Neural cell (in vitro differentiated cells): ENCODE results near the gene COL25A1. TPM values are rescaled to one million over a fixed set of nuclear protein-coding genes. Genes with fewer than 3 reads are reported as not detected.

Experiments
- H2AFZ ChIP-seq: fragments of 200-600, 300-800 bp; sonication (generic), shearing (Covaris generic); 2 replicates; pipeline ENCODE4 v1.6.0; 2014; ENCODE audit warnings: low read depth, mild to moderate bottlenecking, antibody characterized with exemption, low read length, moderate library complexity
- H3F3A ChIP-seq: fragments of 200-600 bp; shearing (Covaris generic); 2 replicates; pipeline ENCODE4 v1.6.1; 2016; ENCODE audit warnings: mild to moderate bottlenecking, moderate library complexity, mixed read lengths, antibody characterized with exemption, low read length; ENCODE audit not compliant: insufficient read depth, poor library complexity, severe bottlenecking
- H3K27ac ChIP-seq: fragments of 200-600, 300-800 bp; sonication (generic), shearing (Covaris generic); 2 replicates; pipeline ENCODE4 v1.5.1; 2014; ENCODE audit warnings: mild to moderate bottlenecking, low read length, moderate library complexity
- H3K27me3 ChIP-seq: fragments of 300-800, 200-600 bp; sonication (generic), shearing (Covaris generic); 2 replicates; pipeline ENCODE4 v1.6.0; 2014; ENCODE audit warnings: mild to moderate bottlenecking, low read depth, low read length, moderate library complexity; ENCODE audit not compliant: insufficient read depth
- H3K36me3 ChIP-seq: fragments of 300-800, 200-600 bp; sonication (generic), shearing (Covaris generic); 2 replicates; pipeline ENCODE4 v1.5.1; 2014; ENCODE audit warnings: mild to moderate bottlenecking, antibody characterized with exemption, low read length, moderate library complexity; ENCODE audit not compliant: insufficient read depth
- H3K4me2 ChIP-seq: fragments of 300-800, 200-600 bp; sonication (generic), shearing (Covaris generic); 2 replicates; pipeline ENCODE4 v1.6.0; 2014; ENCODE audit warnings: mild to moderate bottlenecking, low read length
- H3K4me3 ChIP-seq: fragments of 300-800, 200-600 bp; sonication (generic), shearing (Covaris generic); 2 replicates; pipeline ENCODE4 v1.5.1; 2014; ENCODE audit warnings: mild to moderate bottlenecking, low read length, moderate library complexity
- H3K79me2 ChIP-seq: fragments of 200-600 bp; shearing (Covaris generic); replicated peaks from 2 replicates; pipeline ENCODE4 v1.6.0; 2014; ENCODE audit warnings: mild to moderate bottlenecking, low read length, moderate library complexity; ENCODE audit not compliant: insufficient read depth
- H3K9ac ChIP-seq: fragments of 300-800, 200-600 bp; sonication (generic), shearing (Covaris generic); 2 replicates; pipeline ENCODE4 v1.6.1; 2016; ENCODE audit warnings: mild to moderate bottlenecking, low read length, mixed read lengths
- H3K9me2 ChIP-seq: fragments of 200-600 bp; shearing (Covaris generic); 2 replicates; pipeline ENCODE4 v1.6.1; 2016; ENCODE audit warnings: mild to moderate bottlenecking, low read length, mixed read lengths; ENCODE audit not compliant: insufficient read depth
- H3K9me3 ChIP-seq: fragments of 200-600, 300-800 bp; sonication (generic), shearing (Covaris generic); 2 replicates; pipeline ENCODE4 v1.6.1; 2016; ENCODE audit warnings: mild to moderate bottlenecking, mixed run types, low read length, moderate library complexity, mixed read lengths
- H4K20me1 ChIP-seq: fragments of 200-600 bp; shearing (Covaris generic); 2 replicates; pipeline ENCODE4 v1.6.1; 2016; ENCODE audit warnings: mild to moderate bottlenecking, mixed run types; ENCODE audit not compliant: insufficient read depth
- EP300 ChIP-seq: fragments of 450-650 bp; conservative IDR thresholded peaks from 2 replicates; pipeline ENCODE4 v1.6.1; 2014; ENCODE audit warnings: antibody characterized with exemption, mild to moderate bottlenecking, moderate library complexity; ENCODE audit not compliant: poor library complexity, severe bottlenecking
- EZH2 ChIP-seq: fragments of 200-600, 300-800 bp; shearing (Covaris generic), sonication (generic); IDR thresholded peaks from 2 replicates; pipeline ENCODE4 v1.6.1; 2014; ENCODE audit warnings: antibody characterized with exemption, low read length, borderline replicate concordance, mild to moderate bottlenecking; ENCODE audit not compliant: insufficient read depth, poor library complexity, severe bottlenecking
- MXI1 ChIP-seq: fragments of 450-650 bp; conservative IDR thresholded peaks from 2 replicates; pipeline ENCODE4 v1.6.1; 2014; ENCODE audit warnings: antibody characterized with exemption, mild to moderate bottlenecking; ENCODE audit not compliant: poor library complexity, severe bottlenecking
- POLR2AphosphoS5 ChIP-seq: IDR thresholded peaks from 2 replicates; pipeline ENCODE4 v1.6.1; 2012
- RAD21 ChIP-seq: fragments of 450-650 bp; conservative IDR thresholded peaks from 2 replicates; pipeline ENCODE4 v1.6.1; 2014; ENCODE audit warnings: antibody characterized with exemption, mild to moderate bottlenecking, moderate library complexity
- SMC3 ChIP-seq: fragments of 450-650 bp; conservative IDR thresholded peaks from 2 replicates; pipeline ENCODE4 v1.6.1; 2014; ENCODE audit warnings: antibody characterized with exemption, mild to moderate bottlenecking, moderate library complexity; ENCODE audit not compliant: poor library complexity
- TAF1 ChIP-seq: IDR thresholded peaks from 2 replicates; pipeline ENCODE4 v1.6.1; 2012; ENCODE audit warnings: low read depth
- polyA plus RNA-seq: library from polyadenylated mRNA; depleted of rRNA; stranded (reverse); fragments of >200 nt; gene quantifications from 2 replicates; pipeline ENCODE4 v1.2.3, GENCODE V29; 2014
- TF ChIP-seq, protein P1 (sequence below): fragments of 450-650 bp; IDR thresholded peaks from 2 replicates; pipeline ENCODE4 v1.5.1; 2014; ENCODE audit warnings: antibody characterized with exemption, mild to moderate bottlenecking, moderate library complexity; ENCODE audit not compliant: poor library complexity, severe bottlenecking
- TF ChIP-seq, protein P2 (sequence below): IDR thresholded peaks from 2 replicates; pipeline ENCODE4 v1.6.1; 2012; ENCODE audit warnings: borderline replicate concordance

COL25A1 gene
- polyA plus RNA-seq, 1 donor from 2014 or later = 32.3 TPM

DNA sequence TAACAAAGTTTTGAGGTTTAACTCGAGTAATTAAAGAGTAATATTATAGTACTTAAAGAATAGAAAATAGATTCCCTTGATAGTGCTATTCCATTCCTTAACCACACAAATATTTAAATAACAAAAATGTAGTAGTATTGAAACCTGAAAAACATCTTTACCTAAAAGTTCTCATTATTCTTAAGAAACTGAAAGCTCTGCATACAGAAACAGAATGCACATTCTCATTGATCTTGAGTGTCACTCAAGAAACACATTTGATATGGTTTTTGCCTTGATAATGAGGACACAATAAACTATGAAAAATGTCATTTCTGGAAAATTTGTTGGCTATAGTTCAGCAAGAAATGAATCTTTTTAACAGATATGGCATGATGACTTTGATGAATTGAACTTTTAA lies 268.5 kb downstream of the COL25A1 start:
- H3K79me2 ChIP-seq = no peaks in the 10 kb centered on the region
- H2AFZ ChIP-seq = no peak overlapping the region
- no peak overlapping the region for H3K27ac ChIP-seq
- no peak overlapping the region for H3K4me2 ChIP-seq
- no peak overlapping the region for H3K9ac ChIP-seq
- H3K27me3 ChIP-seq = no peaks in the 10 kb centered on the region
- no peaks in the 10 kb centered on the region for H3K36me3 ChIP-seq
- TF ChIP-seq EZH2 (no peak), POLR2AphosphoS5 (no peak), TAF1 (no peak), SMC3 (no peak), EP300 (no peak), MXI1 (no peak), RAD21 (no peak)
- TF ChIP-seq, protein P1, sequence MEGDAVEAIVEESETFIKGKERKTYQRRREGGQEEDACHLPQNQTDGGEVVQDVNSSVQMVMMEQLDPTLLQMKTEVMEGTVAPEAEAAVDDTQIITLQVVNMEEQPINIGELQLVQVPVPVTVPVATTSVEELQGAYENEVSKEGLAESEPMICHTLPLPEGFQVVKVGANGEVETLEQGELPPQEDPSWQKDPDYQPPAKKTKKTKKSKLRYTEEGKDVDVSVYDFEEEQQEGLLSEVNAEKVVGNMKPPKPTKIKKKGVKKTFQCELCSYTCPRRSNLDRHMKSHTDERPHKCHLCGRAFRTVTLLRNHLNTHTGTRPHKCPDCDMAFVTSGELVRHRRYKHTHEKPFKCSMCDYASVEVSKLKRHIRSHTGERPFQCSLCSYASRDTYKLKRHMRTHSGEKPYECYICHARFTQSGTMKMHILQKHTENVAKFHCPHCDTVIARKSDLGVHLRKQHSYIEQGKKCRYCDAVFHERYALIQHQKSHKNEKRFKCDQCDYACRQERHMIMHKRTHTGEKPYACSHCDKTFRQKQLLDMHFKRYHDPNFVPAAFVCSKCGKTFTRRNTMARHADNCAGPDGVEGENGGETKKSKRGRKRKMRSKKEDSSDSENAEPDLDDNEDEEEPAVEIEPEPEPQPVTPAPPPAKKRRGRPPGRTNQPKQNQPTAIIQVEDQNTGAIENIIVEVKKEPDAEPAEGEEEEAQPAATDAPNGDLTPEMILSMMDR = no peak
- TF ChIP-seq, protein P2, sequence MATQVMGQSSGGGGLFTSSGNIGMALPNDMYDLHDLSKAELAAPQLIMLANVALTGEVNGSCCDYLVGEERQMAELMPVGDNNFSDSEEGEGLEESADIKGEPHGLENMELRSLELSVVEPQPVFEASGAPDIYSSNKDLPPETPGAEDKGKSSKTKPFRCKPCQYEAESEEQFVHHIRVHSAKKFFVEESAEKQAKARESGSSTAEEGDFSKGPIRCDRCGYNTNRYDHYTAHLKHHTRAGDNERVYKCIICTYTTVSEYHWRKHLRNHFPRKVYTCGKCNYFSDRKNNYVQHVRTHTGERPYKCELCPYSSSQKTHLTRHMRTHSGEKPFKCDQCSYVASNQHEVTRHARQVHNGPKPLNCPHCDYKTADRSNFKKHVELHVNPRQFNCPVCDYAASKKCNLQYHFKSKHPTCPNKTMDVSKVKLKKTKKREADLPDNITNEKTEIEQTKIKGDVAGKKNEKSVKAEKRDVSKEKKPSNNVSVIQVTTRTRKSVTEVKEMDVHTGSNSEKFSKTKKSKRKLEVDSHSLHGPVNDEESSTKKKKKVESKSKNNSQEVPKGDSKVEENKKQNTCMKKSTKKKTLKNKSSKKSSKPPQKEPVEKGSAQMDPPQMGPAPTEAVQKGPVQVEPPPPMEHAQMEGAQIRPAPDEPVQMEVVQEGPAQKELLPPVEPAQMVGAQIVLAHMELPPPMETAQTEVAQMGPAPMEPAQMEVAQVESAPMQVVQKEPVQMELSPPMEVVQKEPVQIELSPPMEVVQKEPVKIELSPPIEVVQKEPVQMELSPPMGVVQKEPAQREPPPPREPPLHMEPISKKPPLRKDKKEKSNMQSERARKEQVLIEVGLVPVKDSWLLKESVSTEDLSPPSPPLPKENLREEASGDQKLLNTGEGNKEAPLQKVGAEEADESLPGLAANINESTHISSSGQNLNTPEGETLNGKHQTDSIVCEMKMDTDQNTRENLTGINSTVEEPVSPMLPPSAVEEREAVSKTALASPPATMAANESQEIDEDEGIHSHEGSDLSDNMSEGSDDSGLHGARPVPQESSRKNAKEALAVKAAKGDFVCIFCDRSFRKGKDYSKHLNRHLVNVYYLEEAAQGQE = no peak
- no peaks in the 10 kb centered on the region for H3K9me3 ChIP-seq
- H3K9me2 ChIP-seq = no peaks in the 10 kb centered on the region
- H3F3A ChIP-seq = no peaks in the 10 kb centered on the region
- no peak overlapping the region for H3K4me3 ChIP-seq
- H4K20me1 ChIP-seq = no peaks in the 10 kb centered on the region

DNA sequence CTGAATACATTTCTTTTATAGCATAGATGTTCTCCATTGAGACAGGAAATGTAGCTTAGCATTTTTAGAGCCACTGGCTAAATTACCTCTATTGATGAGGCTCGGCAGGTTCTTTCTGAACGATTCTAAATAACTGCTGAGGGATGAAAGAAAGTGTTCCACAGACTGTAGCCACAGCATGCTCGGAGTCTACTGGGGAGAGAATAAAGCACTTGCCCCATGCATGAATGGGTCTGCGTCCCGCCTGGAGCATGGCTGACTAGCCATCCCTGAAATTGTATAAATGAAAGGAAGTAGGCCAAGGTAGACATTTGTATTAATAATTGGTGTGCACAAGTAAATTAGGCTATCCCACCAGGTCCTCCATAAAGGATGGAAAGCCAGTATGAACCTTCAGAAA lies 269.8 kb downstream of the COL25A1 start:
- H3K4me2 ChIP-seq = no peak overlapping the region
- no peaks in the 10 kb centered on the region for H3F3A ChIP-seq
- no peak overlapping the region for H3K9ac ChIP-seq
- no peaks in the 10 kb centered on the region for H3K36me3 ChIP-seq
- no peaks in the 10 kb centered on the region for H3K9me3 ChIP-seq
- TF ChIP-seq EZH2 (no peak), TAF1 (no peak)
- no peak overlapping the region for H2AFZ ChIP-seq
- H3K79me2 ChIP-seq = no peaks in the 10 kb centered on the region
- no peaks in the 10 kb centered on the region for H4K20me1 ChIP-seq
- no peaks in the 10 kb centered on the region for H3K27me3 ChIP-seq
- H3K27ac ChIP-seq = no peak overlapping the region
- H3K4me3 ChIP-seq = no peak overlapping the region
- no peaks in the 10 kb centered on the region for H3K9me2 ChIP-seq

DNA sequence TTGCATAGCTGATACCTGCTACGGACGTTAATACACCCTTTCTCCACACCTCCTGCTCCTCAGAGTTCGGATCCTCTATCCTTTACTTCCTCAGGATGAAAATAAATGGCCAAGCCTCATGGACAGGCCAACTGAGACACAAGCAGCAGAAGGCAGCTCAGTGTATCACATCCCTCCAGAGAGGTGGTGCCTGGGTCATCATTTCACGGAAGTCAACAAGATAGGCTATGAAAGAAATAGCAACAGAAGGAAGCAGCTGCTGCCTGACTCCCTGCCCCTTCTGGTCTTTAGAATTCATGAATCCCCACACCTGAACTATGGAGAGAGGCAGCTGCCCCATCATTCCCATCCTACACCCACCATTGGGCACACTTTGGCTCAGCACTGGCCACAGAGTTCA lies 272.5 kb downstream of the COL25A1 start:
- Histone ChIP-seq H4K20me1 (no peaks in the 10 kb centered on the region), H3K27me3 (no peaks in the 10 kb centered on the region), H3K9me2 (no peaks in the 10 kb centered on the region), H2AFZ (no peak overlapping the region), H3K4me2 (no peak overlapping the region), H3K36me3 (no peaks in the 10 kb centered on the region), H3F3A (no peaks in the 10 kb centered on the region), H3K9ac (no peak overlapping the region), H3K27ac (no peak overlapping the region), H3K4me3 (no peak overlapping the region), H3K79me2 (no peaks in the 10 kb centered on the region), H3K9me3 (no peaks in the 10 kb centered on the region)
- TF ChIP-seq RAD21 = no peak
